ENCODE data around the gene GRAPL.
"Not testable (repeated sequence)": the region's sequence is repeated elsewhere in the genome, so short reads cannot be mapped to it uniquely, and the experiment has no call there.

GRAPL gene

GRCh38 chr17:19137959-19138358 is 10.6 kb downstream of the GRAPL start:
- not testable (repeated sequence) for DNase-seq

DNA sequence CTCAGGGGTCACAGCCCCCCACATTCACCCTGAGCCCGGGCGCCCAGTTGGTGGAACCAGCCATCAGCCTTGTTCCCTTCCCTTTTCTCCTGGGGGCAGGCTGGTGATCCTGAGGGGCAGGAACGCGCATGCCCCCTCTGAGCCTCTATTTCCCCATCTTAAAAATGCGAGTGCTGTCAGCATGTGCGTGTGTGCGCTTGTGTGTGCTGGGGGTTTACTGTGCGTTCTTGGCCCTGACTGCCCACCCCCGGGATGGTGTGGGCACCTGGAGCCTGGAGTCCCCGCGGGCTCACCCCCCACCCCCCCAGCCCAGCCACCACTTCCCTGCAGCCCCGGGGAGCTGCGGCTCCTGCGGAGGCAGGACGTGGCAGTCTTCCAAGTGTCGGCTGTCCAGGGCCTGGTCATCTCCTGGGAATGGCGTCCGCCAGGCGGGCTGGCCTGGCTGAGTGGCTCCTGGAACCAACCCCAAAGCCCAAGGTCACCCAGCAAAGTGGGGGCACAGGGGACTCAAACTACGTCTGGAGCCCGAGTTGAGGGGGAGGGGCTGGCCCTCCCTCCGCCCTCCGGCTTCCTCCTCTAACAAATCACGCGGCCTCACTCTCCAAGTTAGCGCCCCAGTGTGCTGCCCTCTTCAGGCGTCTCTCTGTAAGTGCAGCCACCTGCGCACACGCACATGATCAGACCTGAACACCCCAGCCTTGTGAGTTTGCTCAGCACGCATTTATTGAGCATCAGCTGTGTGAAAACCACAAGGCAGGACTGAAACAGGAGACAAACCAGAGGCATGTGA is 14.2 kb downstream of the GRAPL start:
- not testable (repeated sequence) for DNase-seq

- DNase-seq, result not testable (repeated sequence)
Observed at GRCh38 chr17:19142419-19142818, 15.0 kb downstream of the GRAPL start.

GRCh38 chr17:19143097-19143777 is 15.8 kb downstream of the GRAPL start:
- DNase-seq, result not testable (repeated sequence)

DNA sequence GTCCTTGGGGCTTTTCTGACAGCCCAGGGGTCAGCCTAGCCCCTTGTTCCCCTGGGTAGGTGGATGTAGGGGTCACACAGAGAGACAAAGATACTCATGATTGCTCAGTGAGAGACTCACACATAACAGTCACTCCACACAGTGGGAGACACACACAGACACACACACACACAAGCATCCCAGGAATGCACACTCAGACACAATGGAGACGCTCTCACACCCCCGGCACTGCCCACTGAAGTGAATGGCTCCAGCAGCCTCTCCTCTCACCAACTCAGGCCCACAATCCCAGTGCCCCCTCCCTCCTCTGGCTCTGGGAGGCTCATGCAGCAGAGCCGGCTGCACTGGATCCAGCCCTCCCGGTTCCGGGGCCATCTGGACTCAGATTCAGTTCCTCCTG is 17.0 kb downstream of the GRAPL start:
- DNase-seq, result not testable (repeated sequence)

GRCh38 chr17:19145471-19145870 is 18.1 kb downstream of the GRAPL start:
- DNase-seq, result not testable (repeated sequence)

DNA sequence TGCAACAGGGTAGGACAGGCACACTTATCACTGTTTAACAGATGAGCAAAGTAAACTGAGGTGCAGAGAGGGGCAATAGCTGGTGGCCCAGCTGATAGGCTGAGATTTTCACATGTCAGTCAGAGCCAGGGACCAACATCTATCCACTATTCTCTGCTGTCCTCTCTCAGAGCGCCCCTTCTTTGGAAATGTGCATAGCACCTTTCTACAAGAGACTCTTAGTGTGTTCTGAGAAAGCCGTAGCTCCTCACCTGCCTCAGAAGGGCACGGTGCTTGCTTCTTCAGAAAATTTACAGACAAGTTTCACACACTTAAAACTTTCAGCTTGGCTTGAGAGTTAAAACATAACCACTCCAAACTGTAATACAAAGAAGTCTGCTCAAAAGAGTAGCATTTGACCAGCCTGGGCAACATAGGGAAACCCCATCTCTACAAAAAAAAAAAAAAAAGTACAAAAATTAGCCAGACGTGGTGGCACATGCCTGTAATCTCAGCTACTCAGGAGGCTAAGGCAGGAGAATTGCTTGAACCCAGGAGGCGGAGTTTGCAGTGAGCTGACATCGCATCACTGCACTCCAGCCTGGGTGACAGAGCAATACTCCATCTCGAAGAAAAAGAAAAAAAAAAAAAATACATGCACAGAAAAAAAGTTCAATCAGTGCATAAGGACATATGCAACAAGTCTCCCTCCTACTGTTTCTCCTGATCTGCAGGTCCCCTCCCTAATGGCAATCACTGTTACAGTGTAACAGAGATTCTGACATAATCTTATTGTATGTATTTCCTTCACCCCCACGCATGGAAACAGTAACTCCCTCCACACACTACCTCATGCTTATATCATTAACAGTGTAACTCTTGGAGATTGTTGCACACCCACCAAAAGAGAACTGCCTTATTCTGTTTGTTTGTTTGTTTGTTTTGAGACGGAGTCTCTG is 23.6 kb downstream of the GRAPL start:
- DNase-seq, result not testable (repeated sequence)

- not testable (repeated sequence) for DNase-seq
Observed at GRCh38 chr17:19157628-19158027, 30.2 kb downstream of the GRAPL start.

- not testable (repeated sequence) for DNase-seq
Observed at GRCh38 chr17:19158478-19158877, 31.1 kb downstream of the GRAPL start.

DNA sequence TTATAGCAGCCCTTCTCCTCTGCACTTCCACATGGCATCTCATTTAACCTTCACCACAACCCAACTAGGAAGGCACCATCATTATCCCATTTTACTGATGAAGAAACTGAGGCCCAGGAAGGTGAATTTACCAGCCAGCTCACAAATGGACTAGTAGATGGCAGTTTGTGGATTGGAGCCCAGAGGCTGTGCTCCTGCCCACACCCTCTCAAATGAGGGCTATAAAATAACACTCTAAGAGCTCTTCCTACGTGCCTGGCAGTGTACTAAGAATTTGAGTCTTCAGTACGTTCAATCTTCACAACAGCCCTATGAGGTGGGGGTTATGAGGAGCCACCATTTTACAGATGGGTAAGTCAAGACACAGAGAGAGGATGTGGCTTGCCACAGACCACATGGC is 31.5 kb downstream of the GRAPL start:
- DNase-seq, result not testable (repeated sequence)

GRCh38 chr17:19161308-19162107 is 34.1 kb downstream of the GRAPL start:
- DNase-seq, result not testable (repeated sequence)

DNA sequence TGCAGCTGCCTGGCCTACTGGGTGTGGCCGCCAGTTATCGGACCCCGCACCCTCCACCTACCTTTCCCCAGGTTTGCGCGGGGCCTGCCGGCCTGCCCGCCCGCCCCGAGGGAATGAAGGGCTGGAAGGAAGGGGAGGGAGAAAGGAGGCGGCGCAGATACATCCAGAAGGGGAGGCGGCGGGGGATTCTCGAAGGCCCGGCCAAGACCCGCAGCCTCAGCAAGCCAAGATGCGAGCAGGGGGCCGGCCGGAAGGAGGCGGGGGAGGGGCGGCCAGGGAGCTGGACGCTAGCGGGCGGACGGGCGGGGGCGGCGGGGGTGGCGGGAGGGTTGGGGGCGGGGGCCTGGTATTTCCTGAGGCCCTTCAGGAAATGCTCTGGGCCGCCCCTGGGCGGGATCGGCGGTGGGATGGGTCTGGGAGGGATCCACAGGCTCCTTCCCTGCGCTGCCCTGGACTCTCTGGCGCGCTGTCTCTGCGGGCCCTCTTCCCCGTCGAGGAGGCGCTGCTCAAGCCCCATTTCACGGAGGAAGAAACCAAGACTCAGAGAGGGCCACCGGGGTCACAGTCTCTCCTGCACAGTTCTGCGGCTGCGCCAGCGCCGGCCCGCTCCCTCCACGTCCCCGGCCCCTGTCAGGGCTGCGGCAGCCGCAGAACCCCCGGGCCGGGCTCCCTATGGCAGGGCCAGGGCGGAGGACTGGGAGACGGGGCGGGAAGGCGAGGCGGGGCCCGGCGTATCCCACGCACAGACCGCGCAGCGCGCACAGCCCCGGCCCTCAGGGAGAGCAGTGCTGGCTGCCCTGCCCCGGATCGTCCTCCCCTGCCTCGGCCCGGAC is 35.2 kb downstream of the GRAPL start:
- DNase-seq, result not testable (repeated sequence)

- DNase-seq, result not testable (repeated sequence)
Observed at GRCh38 chr17:19174422-19174821, 47.0 kb downstream of the GRAPL start.

DNA sequence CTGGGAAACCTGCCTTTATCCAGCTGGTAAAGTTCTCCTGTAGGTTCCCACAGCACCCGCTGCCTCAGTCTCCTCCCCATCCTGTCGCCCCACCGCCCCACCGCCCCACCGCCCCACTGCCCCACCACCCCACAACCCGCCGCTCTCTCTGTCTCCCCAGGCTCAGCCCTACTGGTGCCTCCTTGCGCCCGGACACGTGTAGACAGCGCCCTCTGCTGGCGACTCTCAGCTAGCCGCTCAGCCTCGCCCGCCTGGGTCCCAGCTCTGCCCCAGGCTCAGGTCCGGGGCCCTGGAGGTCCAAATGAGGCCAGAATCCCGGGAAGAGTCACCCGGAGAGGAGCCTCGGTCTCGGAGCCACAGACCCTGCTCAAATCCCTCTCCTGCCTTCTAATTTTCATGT is 48.0 kb downstream of the GRAPL start:
- DNase-seq, result not testable (repeated sequence)

DNA sequence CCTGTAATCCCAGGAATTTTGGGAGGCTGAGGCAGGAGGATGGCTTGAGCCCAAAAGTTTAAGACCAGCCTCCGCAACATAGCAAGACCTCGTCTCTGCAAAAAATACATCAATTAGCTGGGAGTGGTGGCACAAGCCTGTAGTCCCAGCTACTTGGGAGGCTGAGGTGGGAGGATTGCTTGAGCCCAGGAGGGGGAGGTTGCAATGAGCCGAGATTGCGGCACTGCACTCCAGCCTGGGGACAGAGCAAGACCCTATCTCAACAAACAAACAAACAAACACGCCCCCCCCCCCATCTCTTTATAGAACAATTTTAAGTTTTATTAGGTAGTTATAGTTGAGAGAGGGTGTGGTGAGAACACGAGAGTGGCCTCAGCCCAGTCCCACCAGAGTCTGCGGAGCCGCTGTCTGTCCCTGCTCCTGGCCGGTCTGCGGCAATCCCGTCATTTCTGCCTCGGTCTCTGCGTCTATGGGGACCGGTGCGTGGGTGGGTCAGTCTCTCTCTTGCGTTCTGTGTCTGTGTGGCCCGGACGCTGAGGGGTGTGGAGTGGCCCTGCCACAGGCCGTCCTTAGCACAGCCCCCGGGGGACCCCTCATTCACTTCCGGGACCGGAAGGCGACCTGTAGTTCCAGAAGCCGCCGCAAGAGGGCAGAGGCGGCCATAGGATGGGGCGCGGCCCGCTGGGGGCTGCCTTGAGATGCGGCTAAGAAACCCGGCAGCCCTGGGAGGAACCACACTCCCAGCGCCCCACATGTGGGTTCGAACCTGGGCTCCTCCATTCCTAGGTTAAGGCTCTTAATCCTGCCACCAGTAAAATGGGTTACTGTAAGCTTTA is 53.9 kb downstream of the GRAPL start:
- not testable (repeated sequence) for DNase-seq

GRCh38 chr17:19187883-19188869 is 60.8 kb downstream of the GRAPL start:
- DNase-seq, result not testable (repeated sequence)

- not testable (repeated sequence) for DNase-seq
Observed at GRCh38 chr17:19188870-19189708, 61.7 kb downstream of the GRAPL start.

Data from NCI-H524 (cell line).